GM21390 (cell line): ENCODE data around the gene PCBP3.
"Not testable (repeated sequence)": the region's sequence is repeated elsewhere in the genome, so short reads cannot be mapped to it uniquely, and the experiment has no call there.

Experiments
- ATAC-seq: cut with Tn5 transposase; IDR thresholded peaks from one replicate; pipeline ENCODE4 v1.9.1; 2021; ENCODE audit not compliant: unreplicated experiment

PCBP3 gene

GRCh38 chr21:45836694-45837670, 193.5 kb downstream of the PCBP3 start:
- no peak for ATAC-seq

GRCh38 chr21:45837936-45838335, 194.4 kb downstream of the PCBP3 start:
- no peak for ATAC-seq

GRCh38 chr21:45838634-45839033, 195.1 kb downstream of the PCBP3 start:
- ATAC-seq, result no peak

- ATAC-seq, result no peak
These were observed 195.7 kb downstream of the PCBP3 start for GRCh38 chr21:45839274-45839673.

GRCh38 chr21:45841033-45841432, 197.5 kb downstream of the PCBP3 start:
- ATAC-seq, result no peak

- ATAC-seq, result no peak
These were observed 199.9 kb downstream of the PCBP3 start for GRCh38 chr21:45843426-45843825.

- no peak for ATAC-seq
These were observed 200.7 kb downstream of the PCBP3 start for GRCh38 chr21:45844181-45844580.

GRCh38 chr21:45845063-45845769, 201.7 kb downstream of the PCBP3 start:
- no peak for ATAC-seq

GRCh38 chr21:45845770-45846090, 202.2 kb downstream of the PCBP3 start:
- ATAC-seq, result no peak

GRCh38 chr21:45846373-45847160, 203.0 kb downstream of the PCBP3 start:
- no peak for ATAC-seq

- ATAC-seq, result no peak
These were observed 204.3 kb downstream of the PCBP3 start for GRCh38 chr21:45847870-45848269.

GRCh38 chr21:45848331-45848730, 204.8 kb downstream of the PCBP3 start:
- no peak for ATAC-seq

GRCh38 chr21:45848805-45849204, 205.3 kb downstream of the PCBP3 start:
- no peak for ATAC-seq

GRCh38 chr21:45849651-45850050, 206.1 kb downstream of the PCBP3 start:
- no peak for ATAC-seq

GRCh38 chr21:45850181-45850580, 206.7 kb downstream of the PCBP3 start:
- no peak for ATAC-seq

GRCh38 chr21:45852386-45852785, 208.9 kb downstream of the PCBP3 start:
- not testable (repeated sequence) for ATAC-seq

GRCh38 chr21:45852886-45853400, 209.4 kb downstream of the PCBP3 start:
- no peak for ATAC-seq

- ATAC-seq, result no peak
These were observed 210.3 kb downstream of the PCBP3 start for GRCh38 chr21:45853703-45854342.

- ATAC-seq, result no peak
These were observed 211.2 kb downstream of the PCBP3 start for GRCh38 chr21:45854690-45855247.

GRCh38 chr21:45855248-45855811, 211.8 kb downstream of the PCBP3 start:
- no peak for ATAC-seq
